ENCODE results near the gene C1GALT1. TPM values are rescaled to one million over a fixed set of nuclear protein-coding genes. Genes with fewer than 3 reads are reported as not detected.

Gene C1GALT1
- total RNA-seq, 1 experiment from 2014 or later, result 106 TPM

DNA sequence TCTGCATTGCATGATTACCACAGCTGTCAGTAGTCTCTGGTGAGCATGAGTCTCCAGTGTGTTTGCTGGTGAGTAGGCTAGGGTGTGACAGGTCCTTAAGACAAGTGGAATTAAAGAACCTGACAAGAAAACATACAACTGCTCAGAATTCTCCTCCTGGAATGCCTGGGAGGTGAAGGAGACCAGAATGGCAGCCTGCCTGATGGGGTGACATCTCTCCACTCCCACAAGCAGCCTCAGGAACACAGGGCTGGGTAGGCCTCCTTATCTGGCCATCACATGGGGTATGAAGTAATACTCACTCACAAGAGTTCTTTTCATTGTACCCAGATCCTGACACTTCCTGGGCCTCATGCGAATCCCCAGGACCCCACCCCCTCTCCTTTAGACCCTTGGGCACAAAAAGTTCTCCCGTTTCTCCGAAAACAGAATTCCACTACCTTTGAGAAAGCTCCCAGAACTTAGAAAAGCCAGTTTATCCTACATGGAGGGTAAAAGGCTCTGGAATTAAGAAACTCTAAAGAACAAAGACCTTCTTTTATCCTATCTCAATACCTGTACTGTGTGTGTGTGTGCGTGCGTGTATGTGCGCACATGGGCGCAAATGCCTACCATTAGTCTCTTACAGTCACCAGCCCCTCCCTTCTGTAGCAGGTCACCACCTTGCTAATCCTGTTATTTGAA is 33.4 kb upstream of the C1GALT1 start (continued):
- TF ChIP-seq, protein P1, sequence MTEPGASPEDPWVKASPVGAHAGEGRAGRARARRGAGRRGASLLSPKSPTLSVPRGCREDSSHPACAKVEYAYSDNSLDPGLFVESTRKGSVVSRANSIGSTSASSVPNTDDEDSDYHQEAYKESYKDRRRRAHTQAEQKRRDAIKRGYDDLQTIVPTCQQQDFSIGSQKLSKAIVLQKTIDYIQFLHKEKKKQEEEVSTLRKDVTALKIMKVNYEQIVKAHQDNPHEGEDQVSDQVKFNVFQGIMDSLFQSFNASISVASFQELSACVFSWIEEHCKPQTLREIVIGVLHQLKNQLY (CRISPR knock-in tag; IDR thresholded peaks at IDR 0.05), result no peak
- no peak for TF ChIP-seq RORB (CRISPR knock-in tag; IDR thresholded peaks at IDR 0.05)
- no peak for TF ChIP-seq JAZF1 (CRISPR knock-in tag; IDR thresholded peaks at IDR 0.05)
- no peak for TF ChIP-seq IRF2 (CRISPR knock-in tag; IDR thresholded peaks at IDR 0.05; ENCODE audit: borderline replicate concordance, low read depth)
- TF ChIP-seq CBFB (CRISPR knock-in tag; IDR thresholded peaks at IDR 0.05; ENCODE audit: low read depth), result no peak
- no peak for TF ChIP-seq ZBTB21 (CRISPR knock-in tag; IDR thresholded peaks at IDR 0.05; ENCODE audit: borderline replicate concordance)

DNA sequence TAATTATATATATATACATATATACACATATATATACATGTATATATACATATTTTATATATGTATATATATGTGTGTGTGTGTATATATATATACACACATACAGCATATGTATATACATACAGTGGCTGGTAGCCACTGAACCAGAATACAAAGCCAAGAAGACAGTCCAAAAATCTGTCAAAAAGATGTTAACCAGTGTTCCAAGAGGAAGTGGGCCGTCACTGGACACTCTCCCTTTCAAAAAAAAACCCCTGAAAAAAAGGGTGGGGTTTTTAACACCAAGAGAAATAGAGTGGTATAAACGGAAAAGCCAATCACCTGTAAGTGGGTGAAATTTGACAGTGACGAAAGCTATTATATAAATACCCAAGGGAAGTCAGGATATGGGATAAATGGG is 31.1 kb upstream of the C1GALT1 start:
- H3K9me3 Mint-ChIP-seq, result peaks cover 43% of the 10 kb centered on the region
- no peak overlapping the region for H3K27ac Mint-ChIP-seq
- no peaks in the 10 kb centered on the region for H3K27me3 Mint-ChIP-seq (ENCODE audit: low read depth)
- H3K36me3 Mint-ChIP-seq, result peaks cover 29% of the 10 kb centered on the region
- ChIA-PET CTCF (no interaction called here), POLR2A (no interaction called here)
- H3K4me3 Mint-ChIP-seq, result no peak overlapping the region
- no peak for ATAC-seq
- H3K4me1 Mint-ChIP-seq, result no peaks in the 10 kb centered on the region
- no peak for DNase-seq (ENCODE audit: low spot score)
- no peak for TF ChIP-seq ERG (CRISPR knock-in tag; IDR thresholded peaks at IDR 0.05)
- no peak for TF ChIP-seq ZNF396 (CRISPR knock-in tag; IDR thresholded peaks at IDR 0.05; ENCODE audit: borderline replicate concordance)
- no peak for TF ChIP-seq TEAD4 (CRISPR knock-in tag; IDR thresholded peaks at IDR 0.05)
- no peak for TF ChIP-seq ZNF425 (CRISPR knock-in tag; conservative IDR thresholded peaks at IDR 0.05)
- TF ChIP-seq PRDM15 (CRISPR knock-in tag; IDR thresholded peaks at IDR 0.05), result no peak
- no peak for TF ChIP-seq NFYB (CRISPR knock-in tag; conservative IDR thresholded peaks at IDR 0.05; ENCODE audit: low read depth)
- TF ChIP-seq FOXJ3 (CRISPR knock-in tag; IDR thresholded peaks at IDR 0.05; ENCODE audit: borderline replicate concordance), result no peak
- no peak for TF ChIP-seq ZNF232 (CRISPR knock-in tag; IDR thresholded peaks at IDR 0.05)
- no peak for TF ChIP-seq ETV6 (CRISPR knock-in tag; IDR thresholded peaks at IDR 0.05)
- no peak for TF ChIP-seq NR3C1 (CRISPR knock-in tag; conservative IDR thresholded peaks at IDR 0.05; ENCODE audit: low read depth)
- TF ChIP-seq ELF4 (CRISPR knock-in tag; IDR thresholded peaks at IDR 0.05; ENCODE audit: low read depth), result no peak
- TF ChIP-seq, protein P2, sequence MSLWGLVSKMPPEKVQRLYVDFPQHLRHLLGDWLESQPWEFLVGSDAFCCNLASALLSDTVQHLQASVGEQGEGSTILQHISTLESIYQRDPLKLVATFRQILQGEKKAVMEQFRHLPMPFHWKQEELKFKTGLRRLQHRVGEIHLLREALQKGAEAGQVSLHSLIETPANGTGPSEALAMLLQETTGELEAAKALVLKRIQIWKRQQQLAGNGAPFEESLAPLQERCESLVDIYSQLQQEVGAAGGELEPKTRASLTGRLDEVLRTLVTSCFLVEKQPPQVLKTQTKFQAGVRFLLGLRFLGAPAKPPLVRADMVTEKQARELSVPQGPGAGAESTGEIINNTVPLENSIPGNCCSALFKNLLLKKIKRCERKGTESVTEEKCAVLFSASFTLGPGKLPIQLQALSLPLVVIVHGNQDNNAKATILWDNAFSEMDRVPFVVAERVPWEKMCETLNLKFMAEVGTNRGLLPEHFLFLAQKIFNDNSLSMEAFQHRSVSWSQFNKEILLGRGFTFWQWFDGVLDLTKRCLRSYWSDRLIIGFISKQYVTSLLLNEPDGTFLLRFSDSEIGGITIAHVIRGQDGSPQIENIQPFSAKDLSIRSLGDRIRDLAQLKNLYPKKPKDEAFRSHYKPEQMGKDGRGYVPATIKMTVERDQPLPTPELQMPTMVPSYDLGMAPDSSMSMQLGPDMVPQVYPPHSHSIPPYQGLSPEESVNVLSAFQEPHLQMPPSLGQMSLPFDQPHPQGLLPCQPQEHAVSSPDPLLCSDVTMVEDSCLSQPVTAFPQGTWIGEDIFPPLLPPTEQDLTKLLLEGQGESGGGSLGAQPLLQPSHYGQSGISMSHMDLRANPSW (CRISPR knock-in tag; conservative IDR thresholded peaks at IDR 0.05; ENCODE audit: low read depth), result no peak
- no peak for TF ChIP-seq MYBL2 (CRISPR knock-in tag; IDR thresholded peaks at IDR 0.05)
- no peak for TF ChIP-seq GRHL2 (CRISPR knock-in tag; IDR thresholded peaks at IDR 0.05; ENCODE audit: insufficient replicate concordance, severe bottlenecking)
- no peak for TF ChIP-seq CBFB (CRISPR knock-in tag; IDR thresholded peaks at IDR 0.05; ENCODE audit: low read depth)
- TF ChIP-seq, protein P3, sequence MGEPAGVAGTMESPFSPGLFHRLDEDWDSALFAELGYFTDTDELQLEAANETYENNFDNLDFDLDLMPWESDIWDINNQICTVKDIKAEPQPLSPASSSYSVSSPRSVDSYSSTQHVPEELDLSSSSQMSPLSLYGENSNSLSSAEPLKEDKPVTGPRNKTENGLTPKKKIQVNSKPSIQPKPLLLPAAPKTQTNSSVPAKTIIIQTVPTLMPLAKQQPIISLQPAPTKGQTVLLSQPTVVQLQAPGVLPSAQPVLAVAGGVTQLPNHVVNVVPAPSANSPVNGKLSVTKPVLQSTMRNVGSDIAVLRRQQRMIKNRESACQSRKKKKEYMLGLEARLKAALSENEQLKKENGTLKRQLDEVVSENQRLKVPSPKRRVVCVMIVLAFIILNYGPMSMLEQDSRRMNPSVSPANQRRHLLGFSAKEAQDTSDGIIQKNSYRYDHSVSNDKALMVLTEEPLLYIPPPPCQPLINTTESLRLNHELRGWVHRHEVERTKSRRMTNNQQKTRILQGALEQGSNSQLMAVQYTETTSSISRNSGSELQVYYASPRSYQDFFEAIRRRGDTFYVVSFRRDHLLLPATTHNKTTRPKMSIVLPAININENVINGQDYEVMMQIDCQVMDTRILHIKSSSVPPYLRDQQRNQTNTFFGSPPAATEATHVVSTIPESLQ (CRISPR knock-in tag; IDR thresholded peaks at IDR 0.05), result no peak
- no peak for TF ChIP-seq FOXP1 (CRISPR knock-in tag; IDR thresholded peaks at IDR 0.05; ENCODE audit: borderline replicate concordance)
- no peak for TF ChIP-seq GABPB1 (CRISPR knock-in tag; IDR thresholded peaks at IDR 0.05)
- no peak for TF ChIP-seq ZNF263 (CRISPR knock-in tag; IDR thresholded peaks at IDR 0.05; ENCODE audit: low read depth)
- TF ChIP-seq GTF2I (CRISPR knock-in tag; conservative IDR thresholded peaks at IDR 0.05), result no peak

Measured in WTC11 (cell line).